ENCODE data around the gene PROSER2.

- TF ChIP-seq CTCF (IDR thresholded peaks at IDR 0.05): no peak
- no peak for TF ChIP-seq EP300 (IDR thresholded peaks at IDR 0.05)
Observed at GRCh38 chr10:11870461-11870780, 47.3 kb downstream of the PROSER2 start.

All from ovary (tissue), 3 donors.